HG03135 (cell line): ENCODE data around the gene RCVRN.

ENCODE experiments used
- ATAC-seq: cut with Tn5 transposase; IDR thresholded peaks from one replicate; pipeline ENCODE4 v1.9.1; 2021; ENCODE audit warnings: mild to moderate bottlenecking, moderate library complexity; ENCODE audit not compliant: unreplicated experiment

Gene RCVRN

DNA sequence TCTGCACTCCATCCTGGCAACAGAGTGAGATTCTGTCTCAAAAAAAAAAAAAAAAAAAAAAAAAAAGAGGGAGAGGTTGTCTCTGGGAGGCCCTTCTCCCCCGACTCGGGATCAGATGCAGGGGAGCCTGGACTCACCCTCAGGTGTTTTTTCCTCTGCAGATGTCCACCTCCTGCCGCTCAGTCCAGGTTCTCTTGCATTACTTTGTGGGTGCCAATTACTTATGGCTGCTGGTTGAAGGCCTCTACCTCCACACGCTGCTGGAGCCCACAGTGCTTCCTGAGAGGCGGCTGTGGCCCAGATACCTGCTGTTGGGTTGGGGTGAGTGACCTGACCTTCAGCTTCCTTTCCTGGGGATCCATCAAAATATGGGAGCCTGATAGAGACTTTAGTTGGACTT, 45.3 kb downstream of the RCVRN start:
- no peak for ATAC-seq

DNA sequence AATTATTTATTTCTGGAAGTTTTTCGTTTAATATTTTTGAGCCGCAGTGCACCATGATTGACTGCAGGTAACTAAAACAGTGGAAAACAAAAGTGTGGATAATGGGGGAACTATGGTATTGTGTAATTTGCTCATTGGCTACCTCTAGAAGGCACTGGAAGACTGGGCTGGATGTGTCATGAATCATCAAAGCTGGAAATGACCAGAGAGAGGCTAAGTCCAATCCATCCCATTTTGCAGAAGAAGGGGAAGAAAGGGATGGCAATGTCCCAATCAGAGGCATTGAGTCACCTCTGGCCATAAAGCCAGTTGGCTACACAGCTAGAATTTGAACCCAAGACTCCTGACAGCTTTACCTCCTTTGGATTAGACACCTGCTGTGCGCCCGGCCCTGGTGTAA, 50.0 kb downstream of the RCVRN start:
- no peak for ATAC-seq

GRCh38 chr17:9854255-9854654, 50.8 kb downstream of the RCVRN start:
- no peak for ATAC-seq

GRCh38 chr17:9850151-9850550, 54.9 kb downstream of the RCVRN start:
- ATAC-seq: no peak
